GM04504 (cell line): ENCODE measurements around the gene FAM50A.
"Not testable (repeated sequence)": the region's sequence is repeated elsewhere in the genome, so short reads cannot be mapped to it uniquely, and the experiment has no call there.

Experiments used
- DNase-seq: peaks from one replicate; pipeline ENCODE4 v3.0.0-alpha.2; 2012; ENCODE audit warnings: low read depth

The FAM50A gene

GRCh38 chrX:154485150-154486051, 41.5 kb downstream of the FAM50A start:
- no peak for DNase-seq

DNA sequence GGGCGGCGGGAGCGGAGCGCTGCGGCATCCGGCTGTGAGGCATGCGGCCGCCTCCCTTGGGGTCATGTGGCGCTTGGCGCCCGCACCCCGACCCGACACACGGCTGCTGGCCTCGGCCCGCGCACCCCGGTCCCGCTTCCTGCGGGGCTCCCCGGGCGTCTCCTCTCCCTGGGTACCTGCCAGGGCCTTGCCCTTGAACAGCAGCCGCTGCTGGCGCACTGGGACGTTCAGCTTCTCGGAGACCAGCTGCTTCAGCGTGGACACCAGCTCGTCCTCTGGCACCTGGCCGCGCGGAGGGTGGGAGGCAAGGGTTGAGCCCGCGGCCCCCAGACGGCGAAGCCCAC, 42.1 kb downstream of the FAM50A start:
- DNase-seq, result no peak

- no peak for DNase-seq
Measured at GRCh38 chrX:154486396-154487207, 42.7 kb downstream of the FAM50A start, which contains the start of gene UBL4A. TSS of gene UBL4A (minus strand) at chrX:154486615. CDS start at chrX:154486584, 31 bp downstream.

- DNase-seq, result no peak
Measured at GRCh38 chrX:154487518-154488290, 43.8 kb downstream of the FAM50A start.

DNA sequence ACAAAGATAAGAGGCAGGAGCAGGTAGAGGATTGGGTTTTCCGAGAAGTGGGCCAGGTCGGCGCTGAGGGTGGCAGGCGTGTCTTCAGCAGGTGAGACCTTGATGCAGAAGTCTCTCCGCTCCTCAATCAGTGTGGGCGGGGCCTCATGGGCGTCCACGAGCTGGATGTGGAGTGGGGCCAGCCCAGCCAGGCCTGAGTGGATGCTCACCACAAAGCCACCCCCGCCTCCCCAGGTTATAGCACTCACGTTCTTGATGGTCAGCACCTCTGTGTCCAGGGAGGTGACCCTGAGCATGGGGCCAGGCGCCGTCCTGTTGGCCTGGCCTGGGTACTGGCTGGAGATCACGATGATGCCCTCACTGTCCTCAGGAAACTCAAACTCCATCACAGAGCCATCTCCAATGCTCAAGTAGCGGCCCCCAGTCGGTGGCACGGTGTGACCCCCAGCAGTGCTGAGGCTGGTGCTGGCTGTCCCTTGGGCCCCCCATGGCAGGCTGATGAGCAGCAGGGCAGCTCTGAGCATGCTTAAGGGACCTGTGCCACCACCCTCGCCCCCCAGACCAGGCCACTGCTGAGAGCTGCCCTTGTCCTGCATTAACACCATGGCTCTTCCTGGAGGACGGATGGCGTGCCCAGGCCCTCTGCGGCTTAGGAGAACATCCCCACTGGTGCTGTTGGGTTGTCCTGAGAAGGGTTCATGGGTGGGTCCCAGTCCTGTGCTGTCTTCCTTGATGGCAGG, 44.6 kb downstream of the FAM50A start:
- no peak for DNase-seq

- DNase-seq, result no peak
Measured at GRCh38 chrX:154489182-154489581, 45.2 kb downstream of the FAM50A start.

GRCh38 chrX:154490021-154490413, 46.1 kb downstream of the FAM50A start:
- no peak for DNase-seq

- DNase-seq, result peak; percentile 79
Measured at GRCh38 chrX:154490414-154491083, 46.6 kb downstream of the FAM50A start, which contains the start of gene SLC10A3. TSS of gene SLC10A3 (minus strand) at chrX:154490629. CDS start at chrX:154488940, 1,689 bp downstream.

DNA sequence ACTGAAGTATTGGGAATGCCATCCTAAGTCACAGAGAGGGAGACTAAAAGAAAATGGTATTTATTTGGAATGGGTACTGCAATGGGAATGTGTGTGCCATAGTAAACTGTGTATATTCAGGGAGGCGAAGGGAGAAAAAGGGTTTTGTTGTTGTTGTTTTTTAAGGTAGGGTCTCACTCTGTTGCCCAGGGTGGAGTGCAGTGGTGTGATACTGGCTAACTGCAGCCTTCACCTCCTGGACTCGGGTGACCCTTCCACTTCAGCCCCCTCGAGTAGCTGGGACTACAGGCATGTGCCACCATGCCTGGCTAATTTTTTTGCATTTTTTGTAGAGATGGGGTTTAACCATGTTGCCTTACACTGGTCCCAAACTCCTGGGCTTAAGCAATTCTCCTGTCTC, 50.8 kb downstream of the FAM50A start:
- DNase-seq, result no peak

- no peak for DNase-seq
Measured at GRCh38 chrX:154495472-154495922, 51.6 kb downstream of the FAM50A start.

GRCh38 chrX:154496591-154497137, 52.7 kb downstream of the FAM50A start:
- DNase-seq, result not testable (repeated sequence)
